ENCODE measurements around the gene LMAN2L.
"Not testable (repeated sequence)": the region's sequence is repeated elsewhere in the genome, so short reads cannot be mapped to it uniquely, and the experiment has no call there.

DNA sequence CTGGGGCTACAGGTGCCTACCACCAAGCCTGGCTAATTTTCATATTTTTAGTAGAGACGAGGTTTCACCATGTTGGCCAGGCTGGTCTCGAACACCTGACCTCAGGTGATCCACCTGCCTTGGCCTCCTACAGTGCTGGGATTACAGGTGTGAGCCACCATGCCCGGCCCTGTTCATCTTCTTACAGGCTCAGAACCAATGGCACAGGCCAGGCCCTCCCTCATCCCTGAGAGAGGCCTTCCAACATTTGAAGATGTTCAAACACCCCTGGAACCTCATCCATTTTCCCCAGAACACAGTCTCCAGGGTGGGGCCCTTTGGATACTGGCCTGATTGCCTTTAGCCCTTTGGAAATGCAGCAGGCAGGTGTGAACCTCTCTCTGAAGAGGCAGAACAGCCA lies 74.1 kb downstream of the LMAN2L start:
- TF ChIP-seq, protein P1, sequence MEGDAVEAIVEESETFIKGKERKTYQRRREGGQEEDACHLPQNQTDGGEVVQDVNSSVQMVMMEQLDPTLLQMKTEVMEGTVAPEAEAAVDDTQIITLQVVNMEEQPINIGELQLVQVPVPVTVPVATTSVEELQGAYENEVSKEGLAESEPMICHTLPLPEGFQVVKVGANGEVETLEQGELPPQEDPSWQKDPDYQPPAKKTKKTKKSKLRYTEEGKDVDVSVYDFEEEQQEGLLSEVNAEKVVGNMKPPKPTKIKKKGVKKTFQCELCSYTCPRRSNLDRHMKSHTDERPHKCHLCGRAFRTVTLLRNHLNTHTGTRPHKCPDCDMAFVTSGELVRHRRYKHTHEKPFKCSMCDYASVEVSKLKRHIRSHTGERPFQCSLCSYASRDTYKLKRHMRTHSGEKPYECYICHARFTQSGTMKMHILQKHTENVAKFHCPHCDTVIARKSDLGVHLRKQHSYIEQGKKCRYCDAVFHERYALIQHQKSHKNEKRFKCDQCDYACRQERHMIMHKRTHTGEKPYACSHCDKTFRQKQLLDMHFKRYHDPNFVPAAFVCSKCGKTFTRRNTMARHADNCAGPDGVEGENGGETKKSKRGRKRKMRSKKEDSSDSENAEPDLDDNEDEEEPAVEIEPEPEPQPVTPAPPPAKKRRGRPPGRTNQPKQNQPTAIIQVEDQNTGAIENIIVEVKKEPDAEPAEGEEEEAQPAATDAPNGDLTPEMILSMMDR (IDR thresholded peaks at IDR 0.05) = not testable (repeated sequence)
- TF ChIP-seq EP300, POLR2A (IDR thresholded peaks at IDR 0.05): not testable (repeated sequence)
